HG02759 (cell line): ENCODE results near the gene ZFHX2.

ENCODE experiments used
- ATAC-seq: cut with Tn5 transposase; IDR thresholded peaks from one replicate; pipeline ENCODE4 v1.9.1; 2021; ENCODE audit warnings: mild to moderate bottlenecking, moderate library complexity; ENCODE audit not compliant: unreplicated experiment

Gene ZFHX2

DNA sequence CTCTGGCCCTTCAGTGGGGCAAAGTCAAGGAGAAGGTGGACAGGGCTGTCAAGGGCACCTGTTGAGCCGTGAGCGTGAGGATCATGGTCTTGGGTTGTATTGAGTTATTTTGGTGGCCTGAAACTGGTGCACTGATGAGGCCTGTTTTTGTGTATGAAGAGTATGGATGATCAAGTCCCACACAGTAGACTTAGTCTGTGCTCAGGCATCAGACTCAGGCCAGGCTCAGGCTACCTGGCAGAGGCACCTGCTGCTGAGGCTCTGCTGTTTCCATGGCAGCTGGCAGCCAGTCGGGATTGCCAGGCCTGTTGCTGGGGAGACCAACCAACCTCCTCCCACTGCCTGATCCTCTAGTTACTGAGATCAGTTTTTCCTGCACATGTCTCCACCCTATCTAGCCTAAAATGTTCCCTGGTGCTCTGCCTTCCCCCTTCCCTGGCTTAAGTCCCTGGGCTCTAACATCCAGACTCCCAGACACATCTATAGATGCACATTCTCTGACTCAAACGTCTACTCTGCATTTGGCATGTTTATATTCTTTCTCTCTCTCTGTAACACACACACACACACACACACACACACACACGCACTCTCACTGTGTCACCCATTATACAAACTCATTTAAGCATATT is 21.9 kb upstream of the ZFHX2 start:
- no peak for ATAC-seq

DNA sequence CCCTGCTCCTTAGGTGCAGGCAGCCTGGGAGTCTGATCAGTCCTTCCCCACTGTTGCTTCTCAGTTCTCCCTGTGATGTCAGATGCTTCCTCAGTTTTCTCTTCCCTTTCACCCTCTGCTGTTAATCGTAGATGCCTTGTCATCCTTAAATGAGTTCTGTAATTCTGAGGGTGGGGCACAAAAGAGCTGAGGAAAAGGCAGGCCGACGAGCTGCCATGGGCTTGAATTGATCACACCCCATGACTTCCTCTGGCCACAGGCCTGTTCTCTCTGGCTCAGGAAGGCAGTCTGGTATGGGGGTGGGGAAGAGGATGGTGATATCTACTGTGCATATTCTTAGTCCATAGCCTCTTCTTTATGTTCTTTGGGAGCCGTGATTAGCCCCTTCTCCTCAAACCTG is 21.3 kb upstream of the ZFHX2 start:
- ATAC-seq: no peak

DNA sequence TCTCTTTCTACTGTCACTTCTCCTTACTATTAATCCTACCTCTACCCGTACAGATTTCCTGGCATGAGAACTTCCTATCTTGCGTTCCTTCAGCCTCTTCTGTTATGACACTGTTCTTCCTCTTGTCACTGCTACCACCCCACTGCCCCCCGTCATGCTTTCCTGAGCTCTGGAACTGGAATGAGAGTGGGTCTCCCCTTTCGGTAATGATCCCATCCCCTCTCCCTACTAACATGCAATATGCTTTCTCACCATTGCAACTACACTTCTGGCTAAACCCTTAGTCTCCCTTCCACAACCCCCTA is 20.9 kb upstream of the ZFHX2 start:
- no peak for ATAC-seq

DNA sequence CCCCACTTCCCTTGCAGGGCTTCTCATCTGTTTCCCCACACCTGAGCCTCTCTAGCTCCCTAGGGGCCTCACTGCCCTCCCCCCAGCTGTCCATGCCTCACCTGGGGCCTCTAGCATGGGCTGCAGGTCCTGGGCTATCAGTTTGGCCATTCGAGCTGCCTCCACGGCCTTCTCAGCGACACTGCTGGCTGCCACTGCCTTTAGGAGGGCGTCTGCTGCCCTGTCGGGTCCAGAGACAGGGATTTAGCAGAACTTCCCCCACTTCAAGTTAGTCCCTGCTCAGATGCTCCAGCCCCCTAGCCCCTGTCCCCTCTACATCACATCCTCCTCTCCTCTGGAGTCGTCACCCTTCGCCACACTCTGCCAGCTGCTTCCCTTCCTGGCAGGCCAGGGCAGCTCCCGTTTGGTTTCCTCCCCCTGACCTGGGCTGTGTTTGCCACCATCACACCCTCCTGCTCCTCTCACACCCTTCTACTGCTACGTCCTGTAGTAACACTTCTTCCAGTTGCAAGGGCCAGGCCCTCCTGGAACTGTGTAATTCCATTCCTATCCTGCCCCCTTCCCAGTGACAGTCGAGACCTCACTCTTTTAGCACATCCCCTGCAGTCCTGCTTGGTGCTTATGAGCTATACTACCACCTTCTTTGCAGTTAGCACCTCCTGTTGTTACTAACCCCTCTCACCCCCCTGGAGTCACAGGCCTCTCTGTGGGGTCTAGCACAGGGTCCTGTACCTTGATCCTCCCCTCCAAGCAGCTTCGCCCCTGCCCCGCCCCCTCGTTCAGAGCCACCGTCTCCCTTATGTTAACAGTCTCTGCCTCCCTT is 20.3 kb upstream of the ZFHX2 start:
- no peak for ATAC-seq

DNA sequence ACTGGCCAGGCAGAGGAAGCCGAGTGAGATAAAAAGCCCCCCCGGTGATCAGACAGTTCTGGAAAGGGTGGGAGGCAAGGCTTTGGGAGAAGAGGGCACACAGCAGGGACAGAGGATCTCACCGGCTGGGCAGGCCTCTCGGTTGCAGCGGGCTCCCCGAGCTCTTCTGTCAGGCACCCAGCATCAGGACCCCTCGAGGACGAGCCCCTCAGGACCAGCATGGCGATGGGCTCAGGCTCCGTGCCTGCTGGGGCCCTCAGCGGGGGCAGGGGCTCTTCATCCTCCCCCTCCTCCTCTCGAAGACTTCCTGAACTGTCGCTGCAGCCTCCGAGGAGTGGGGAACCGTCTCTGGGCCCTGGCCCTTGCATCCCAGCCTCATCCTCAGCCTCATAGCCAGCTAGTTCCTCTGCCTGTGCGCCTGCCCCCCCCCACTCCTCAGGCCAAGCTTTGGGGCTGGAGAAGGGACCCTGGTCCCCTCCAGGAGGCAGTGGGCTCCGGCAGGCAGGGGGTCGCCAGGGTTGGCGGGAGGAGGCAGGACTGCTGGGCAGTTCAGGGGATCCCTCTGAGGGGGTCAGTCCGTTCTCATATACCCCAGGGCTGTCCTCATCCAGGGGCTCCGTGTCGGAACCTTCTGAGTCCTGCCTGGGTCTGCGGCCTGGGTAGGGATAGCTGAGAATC is 19.4 kb upstream of the ZFHX2 start:
- ATAC-seq: no peak

DNA sequence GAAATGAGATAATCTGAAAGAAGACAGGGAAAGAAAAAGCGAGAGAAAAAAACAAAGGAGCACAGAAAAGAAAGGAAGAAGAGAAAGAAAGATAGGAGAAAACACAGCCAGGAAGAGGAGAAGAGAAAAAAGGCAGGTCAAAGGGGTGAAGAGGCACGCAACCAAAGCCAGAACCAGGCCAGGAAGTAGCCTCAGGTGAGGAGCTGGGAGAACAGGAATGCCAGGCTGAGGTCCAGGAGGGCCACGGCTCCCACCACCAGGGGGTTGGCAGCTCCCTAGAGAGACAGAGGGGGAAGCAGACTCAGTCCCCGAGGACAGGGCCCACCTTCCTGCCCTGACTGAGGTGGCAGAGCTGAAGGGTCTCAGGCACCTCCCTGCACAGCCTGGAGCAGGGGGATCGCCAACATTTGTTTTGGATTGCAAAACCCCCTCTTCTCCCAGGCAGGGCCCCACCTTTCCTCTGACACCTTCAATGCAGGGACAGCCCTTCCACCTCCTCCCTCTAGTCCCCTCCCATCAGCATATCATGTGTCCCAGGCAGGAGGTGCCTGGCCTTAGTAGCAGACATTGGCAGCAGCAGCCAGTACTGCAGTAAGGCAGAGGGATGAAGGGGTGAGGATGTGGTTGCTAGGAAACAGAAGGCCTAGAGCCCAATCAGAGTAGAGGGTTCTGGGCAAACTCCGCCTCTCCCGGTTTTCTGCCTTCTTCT is 18.0 kb upstream of the ZFHX2 start:
- ATAC-seq: no peak

DNA sequence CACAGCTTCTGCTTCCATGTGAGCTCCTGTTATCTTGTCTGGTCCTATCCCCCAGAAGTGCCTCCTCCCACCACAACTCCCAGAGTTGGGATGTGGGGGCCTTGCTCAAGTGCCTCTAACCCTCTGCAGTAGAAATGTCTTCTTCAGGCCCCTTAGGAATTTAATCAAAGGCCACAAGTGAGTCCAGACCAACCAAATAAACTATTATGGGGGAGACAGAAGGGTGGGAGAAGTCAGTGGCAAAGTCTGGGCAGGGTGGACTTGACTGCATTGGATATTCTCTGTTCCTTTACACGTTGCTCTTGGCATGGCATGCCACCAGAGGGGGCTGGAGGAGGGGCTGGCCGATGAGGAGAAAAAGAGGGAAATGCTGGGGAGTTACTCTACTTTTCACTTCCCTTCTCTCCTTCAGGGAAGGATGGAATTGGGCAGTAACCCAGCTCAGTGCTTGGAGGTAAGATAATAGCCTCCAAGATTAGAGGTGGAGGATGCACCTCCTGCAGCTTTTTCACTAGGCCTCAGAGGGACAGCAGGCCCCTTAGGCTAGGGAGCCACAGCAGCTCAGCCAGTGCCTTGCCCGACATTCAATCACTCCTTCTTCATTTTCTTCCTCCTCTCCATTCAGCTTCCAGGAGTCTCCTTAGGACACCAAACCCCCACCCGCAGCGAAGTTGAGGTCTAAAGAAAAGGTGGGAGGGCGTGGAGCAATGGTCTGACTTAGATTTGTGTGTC is 17.2 kb upstream of the ZFHX2 start:
- ATAC-seq: no peak

DNA sequence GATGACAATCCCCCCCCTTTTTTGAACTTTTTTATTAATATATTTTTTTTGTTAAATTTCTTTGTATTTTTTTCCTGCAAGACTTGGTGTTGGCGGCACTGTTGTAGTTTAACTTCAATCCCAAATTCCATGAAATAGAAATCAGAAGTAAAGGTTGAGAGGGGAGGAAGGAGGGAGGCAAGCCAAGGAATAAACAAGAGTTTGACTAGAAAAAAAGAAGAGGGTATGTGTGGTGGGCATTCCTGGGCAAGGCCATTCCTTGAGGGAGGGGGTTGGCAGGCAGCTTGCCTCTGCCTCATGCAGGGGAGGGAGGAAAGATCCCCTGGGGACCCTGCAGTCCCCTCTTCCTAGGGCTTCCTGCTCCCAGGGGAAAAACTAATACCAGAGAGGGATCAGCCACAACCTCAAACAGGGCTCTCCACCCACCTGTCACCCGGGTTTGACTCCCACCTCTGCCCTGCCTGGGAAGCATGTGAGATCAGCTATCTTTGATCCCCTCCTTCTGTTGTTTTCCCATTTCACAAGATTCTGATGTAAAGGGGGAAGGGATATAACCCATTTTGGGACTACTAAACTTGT is 16.5 kb upstream of the ZFHX2 start:
- ATAC-seq: no peak

DNA sequence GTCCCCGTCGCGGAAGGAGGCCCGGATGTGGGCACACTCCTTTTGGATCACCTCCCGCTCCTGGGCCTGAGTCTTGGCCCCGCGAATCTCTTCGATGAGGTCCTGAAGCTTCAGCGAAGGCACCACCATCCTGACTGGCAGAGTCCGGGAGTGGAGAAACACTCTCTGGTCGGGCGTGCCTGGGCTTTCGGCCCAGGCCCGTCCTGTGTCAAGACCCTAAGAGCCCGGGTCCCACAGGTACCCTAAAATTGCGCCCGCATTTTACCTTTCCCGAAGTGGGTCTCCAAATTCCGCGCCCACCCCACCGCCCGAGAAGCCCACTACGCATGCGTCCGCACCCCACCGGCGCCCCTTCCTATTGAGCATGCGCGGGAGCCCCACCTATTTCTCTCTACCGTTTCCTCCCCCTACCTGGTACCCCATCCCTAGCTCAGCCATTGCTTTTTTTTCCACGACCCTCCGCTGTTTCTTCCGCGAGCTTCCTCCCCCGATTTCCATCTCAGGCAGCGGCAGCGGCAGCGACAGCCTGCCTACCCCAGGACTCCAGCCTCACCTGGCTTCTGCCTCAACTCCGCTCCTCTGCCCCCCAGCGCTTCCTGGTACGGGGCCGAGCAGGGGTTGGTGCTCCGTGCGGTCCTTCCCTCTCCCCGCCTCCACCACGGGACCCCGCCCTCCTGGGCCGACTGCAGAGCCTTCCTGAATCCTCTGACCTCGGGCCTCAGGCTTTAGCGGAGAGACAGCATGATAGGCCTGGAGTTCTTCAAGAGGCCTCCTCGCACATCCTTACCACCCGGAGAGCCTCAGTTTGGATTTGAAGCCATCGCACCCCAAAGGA is 15.8 kb upstream of the ZFHX2 start, which contains the start of gene AP1G2:
TSS of gene AP1G2 (minus strand) at position 606 of the 835 bp plus-strand sequence. CDS start at position 129, 477 bp downstream.
- peak; percentile 95 for ATAC-seq

DNA sequence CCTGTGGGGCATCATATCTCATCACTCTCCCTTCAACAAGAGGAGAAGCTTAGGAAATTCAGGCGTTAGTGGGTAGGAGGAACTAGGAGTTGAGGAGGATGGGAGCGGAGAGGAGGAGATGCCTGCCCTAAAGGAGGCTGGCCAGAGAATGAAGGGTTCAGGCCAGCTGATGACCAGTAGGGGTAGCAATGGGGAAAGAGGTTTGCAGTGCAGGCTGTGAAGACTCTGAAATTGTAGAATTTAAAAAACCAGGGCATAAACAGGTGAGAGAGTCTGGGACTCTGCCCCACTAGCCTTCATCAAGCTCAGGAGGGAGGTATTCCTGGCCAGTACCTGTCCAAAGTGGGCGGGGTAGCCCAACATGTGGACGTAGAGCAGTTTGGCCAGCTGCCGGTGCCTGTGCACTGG is 15.2 kb upstream of the ZFHX2 start:
- peak; percentile 6 for ATAC-seq

DNA sequence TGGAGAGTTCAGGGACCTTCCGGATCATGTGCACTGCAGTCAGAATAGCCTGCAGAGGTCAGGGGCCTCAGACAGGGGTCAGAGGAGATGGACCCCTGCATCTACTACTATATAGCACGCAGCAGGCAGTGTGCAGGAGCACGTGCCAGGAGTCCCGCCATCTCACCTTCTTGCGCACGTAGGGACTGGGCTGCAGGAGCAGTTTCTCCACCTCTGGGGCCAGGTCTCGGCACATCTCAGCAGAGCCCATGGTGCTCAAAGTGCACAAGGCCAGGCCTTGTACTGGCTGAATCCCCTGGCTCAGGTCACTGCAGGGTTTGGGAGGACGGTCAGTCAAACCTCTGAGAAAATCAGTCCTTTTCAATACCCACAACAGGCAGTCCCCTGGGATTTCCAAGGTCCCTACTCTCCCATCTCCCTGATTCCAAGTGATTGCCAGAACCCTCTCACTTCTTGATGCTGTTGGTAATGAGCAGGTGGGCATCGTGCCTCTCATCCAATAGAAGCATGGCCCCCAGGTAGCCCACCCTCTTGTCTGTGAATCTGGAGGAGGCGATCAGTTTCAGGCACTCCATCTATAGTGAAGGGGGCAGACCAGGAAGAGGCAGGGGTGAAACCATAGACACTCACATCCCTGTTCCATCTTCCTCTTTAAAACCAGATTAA is 14.7 kb upstream of the ZFHX2 start:
- ATAC-seq: no peak

DNA sequence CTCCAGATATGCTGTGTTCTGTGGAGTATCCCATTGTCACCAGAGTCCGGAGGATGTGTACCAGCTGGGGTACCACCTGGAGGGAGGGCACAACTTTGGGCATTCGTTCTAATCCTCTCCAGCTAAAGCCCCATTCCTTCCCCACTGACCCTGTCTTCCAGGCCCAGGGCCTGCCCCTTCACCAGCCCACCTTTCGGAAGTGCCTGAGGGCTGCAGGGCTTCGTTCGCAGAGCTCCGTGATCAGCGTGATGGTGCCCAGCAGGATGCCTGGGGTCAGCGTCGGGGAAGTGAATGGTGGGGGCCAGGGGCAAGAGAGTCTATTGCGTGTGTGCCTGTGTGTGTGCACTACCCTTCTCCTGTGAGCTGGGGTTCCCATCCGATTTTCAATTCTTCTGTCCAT is 14.1 kb upstream of the ZFHX2 start:
- no peak for ATAC-seq

DNA sequence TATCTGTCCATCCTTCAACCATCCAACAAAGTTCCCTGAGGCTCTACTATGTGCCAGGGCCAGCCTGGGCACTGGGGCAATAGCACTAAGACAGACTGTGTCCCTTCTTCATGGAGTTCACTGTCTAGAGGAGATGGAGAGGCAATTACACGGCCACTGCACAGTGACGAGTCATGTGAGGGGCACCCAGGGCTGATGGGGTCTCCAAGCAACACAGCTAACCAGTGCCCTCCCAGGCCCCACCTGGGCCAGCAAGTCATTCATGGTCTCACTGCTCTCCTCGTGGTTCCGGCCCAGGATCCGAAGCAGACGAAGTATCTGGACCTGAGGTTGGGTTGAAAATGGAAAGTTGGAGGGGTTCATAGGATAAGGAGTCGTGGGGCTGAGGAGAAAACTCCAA is 13.3 kb upstream of the ZFHX2 start:
- no peak for ATAC-seq

DNA sequence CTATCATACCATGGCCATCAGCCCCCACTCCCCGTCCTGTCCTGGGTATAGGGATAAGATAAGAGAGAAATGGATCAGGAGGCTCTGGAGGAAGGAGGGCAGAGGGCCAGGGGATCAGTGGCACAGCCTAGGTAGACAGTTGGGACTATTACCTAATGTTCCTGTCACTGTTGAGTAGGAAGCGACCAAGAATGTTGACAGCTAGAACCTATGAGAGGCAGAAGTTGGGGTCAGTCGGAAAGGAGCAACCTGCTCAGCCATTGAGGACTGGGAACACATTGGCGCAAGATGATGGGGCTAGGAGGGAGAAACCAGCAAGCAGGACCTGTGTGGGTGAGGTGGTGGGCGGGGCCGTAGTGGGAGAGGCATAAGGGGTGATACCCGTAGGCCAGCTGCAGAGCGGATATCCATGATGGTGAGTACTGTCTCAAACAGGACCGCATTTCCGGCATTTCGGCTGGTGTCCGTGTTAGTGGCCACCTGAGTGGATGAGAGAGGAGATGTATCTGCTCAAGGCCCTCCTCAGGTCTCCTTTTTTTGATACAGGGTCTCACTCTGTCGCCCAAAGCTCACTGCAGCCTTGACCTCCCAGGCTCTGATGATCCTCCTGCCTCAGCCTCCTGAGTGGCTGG is 12.7 kb upstream of the ZFHX2 start:
- no peak for ATAC-seq

DNA sequence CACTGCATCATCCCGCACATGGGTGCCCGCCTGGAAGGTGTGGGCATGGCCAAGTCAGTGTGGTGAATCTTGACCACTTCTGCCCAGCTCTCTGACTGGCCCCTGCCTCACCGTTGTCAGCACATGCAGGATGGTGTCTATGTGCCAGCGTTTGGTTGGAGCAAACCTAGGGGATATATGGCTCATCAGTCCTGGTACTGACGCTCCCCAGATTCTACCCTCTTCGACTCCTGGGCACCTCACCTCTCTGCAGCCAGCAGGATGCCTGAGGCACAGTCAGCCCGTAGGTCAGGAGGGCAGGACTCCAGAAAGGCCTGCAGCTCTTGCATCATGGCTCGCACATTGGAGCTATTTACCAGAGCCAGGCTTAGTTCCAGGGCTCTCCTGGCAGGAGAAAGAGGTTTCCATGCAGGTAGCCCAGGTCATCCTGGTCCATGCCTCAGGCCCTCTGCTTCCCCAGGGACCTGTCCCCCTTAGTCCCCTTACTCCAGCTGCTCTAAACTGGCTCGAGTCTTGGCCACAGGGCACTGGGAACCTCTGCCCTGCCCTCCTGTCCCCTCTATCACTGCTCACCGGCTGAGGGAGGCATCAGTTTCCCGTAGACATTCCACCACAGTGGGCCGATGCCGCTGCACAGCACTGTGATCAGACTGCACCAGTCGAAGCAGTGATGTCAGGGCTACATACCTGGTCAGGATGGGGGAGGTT is 12.1 kb upstream of the ZFHX2 start:
- no peak for ATAC-seq

DNA sequence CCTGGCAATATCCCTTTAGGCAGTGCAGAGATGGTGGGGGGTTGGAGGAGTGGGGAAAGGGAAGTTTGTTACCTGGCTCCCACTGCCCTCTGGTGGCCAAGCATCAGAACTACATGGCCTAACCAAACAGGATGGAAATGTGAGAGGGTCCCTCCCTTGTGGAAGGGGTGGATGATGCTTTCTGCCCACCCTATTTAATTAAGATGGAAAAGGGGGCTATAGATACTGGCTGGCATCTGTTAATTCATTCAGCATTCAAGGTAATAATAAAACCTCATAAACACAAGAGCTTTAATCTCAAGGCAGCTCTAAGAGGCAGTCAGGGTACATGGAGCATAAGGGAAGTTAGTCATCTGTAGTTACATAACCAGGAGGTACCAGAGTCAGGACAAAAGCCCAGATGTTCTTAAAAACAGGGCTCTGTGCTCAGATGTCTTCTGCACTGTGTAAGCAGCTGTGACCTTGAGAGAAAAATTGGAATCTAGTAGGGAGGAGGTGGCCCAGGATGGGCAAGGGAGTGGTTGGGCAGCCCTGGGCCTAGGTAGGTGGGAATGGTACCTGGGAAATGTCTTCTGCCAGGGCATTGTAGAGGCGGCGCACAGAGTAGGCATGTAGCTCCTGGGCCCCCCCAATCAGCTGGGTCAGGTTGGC is 11.4 kb upstream of the ZFHX2 start:
- no peak for ATAC-seq
